Measurements from ENCODE around the gene DSCAM.

DNA sequence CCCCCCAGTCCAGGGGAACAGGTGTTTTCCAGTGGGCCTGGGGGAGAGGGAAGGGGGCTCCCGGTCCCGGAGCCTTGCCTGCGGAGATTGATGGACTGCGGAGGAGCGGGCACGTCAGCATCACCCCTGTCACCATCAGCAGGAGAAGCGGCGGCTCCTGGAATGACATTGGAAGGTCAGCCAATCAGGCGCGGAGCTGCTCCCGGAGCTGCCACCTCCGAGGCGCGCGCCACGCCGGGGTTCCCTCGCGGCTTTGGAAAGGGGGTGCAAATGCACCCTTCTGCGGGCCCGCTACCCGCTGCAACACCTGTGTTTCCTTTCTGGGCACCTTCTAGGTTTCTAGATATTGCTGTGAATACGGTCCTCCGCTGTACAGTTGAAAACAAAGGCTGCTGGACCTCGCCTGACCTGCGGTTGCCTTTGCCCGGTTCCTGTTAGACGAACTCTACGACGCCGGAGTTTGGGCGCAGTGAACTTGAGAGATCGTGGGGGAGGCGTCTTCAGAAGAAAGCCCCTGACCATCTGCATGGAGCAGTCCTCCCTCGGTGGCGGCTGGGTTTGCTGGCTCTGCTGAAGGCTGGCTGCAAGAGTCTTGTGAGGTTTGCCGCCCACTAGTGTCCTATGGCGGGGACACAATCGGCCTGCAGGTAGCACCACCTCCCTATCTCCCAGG is 5.3 kb downstream of the DSCAM start:
- TF ChIP-seq POLR2A (IDR thresholded peaks at IDR 0.05) (no peak), CTCF (IDR thresholded peaks at IDR 0.05) (peak in 2 of 6 experiments; percentile 19 to 40)
